Activated naive CD8-positive, alpha-beta T cell treated with anti-CD3 and anti-CD28 coated beads for 36 hours (primary cell): ENCODE results near the gene RASSF4. TPM values are rescaled to one million over a fixed set of nuclear protein-coding genes. Genes with fewer than 3 reads are reported as not detected.

Experiments used
- DNase-seq: peaks from one replicate; pipeline ENCODE4 v3.0.0; 2021
- H3K27ac Mint-ChIP-seq: one replicate; pipeline ENCODE4 v1.8.0; 2022; ENCODE audit warnings: mild to moderate bottlenecking, moderate library complexity, mixed read lengths
- H3K27me3 Mint-ChIP-seq: one replicate; pipeline ENCODE4 v1.8.0; 2022; ENCODE audit warnings: mild to moderate bottlenecking, mixed read lengths
- H3K36me3 Mint-ChIP-seq: one replicate; pipeline ENCODE4 v1.8.0; 2021; ENCODE audit warnings: mild to moderate bottlenecking, mixed read lengths
- H3K4me1 Mint-ChIP-seq: one replicate; pipeline ENCODE4 v1.8.0; 2021; ENCODE audit warnings: mixed read lengths
- H3K4me3 Mint-ChIP-seq: one replicate; pipeline ENCODE4 v1.8.0; 2022; ENCODE audit warnings: mild to moderate bottlenecking, moderate library complexity, mixed read lengths
- H3K9me3 Mint-ChIP-seq: one replicate; pipeline ENCODE4 v1.8.0; 2022; ENCODE audit warnings: mixed read lengths
- total RNA-seq, 2 experiments: library from RNA; stranded (reverse); gene quantifications; one replicate each; pipeline ENCODE4 v1.2.3, GENCODE V29; 2021

RASSF4 gene
- total RNA-seq, 2 experiments from 2014 or later = 5.6 to 6.2 TPM

DNA sequence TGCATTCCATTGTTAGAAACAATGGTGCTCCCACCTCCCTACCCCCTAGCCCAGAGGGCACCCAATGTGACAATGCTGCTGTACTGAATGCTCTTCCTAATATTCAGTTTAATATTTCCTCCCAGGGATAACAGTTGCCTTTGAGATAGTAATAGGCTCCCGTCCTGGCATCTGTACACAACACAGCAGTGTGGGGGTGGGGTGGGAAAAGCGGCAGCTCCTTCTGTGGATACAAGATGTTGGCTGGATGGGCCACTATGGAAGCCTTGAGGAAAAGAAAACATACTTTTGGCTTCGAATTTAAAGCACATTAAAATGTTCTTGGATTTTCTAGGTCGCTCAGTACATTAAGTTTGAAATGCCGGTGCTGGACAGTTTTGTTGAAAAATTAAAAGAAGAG is 32.0 kb downstream of the RASSF4 start:
- H3K36me3 Mint-ChIP-seq = no peaks in the 10 kb centered on the region
- no peak overlapping the region for H3K27ac Mint-ChIP-seq
- H3K27me3 Mint-ChIP-seq = no peaks in the 10 kb centered on the region
- no peaks in the 10 kb centered on the region for H3K9me3 Mint-ChIP-seq
- DNase-seq = no peak
- no peak overlapping the region for H3K4me3 Mint-ChIP-seq
- peaks cover 25% of the 10 kb centered on the region for H3K4me1 Mint-ChIP-seq

DNA sequence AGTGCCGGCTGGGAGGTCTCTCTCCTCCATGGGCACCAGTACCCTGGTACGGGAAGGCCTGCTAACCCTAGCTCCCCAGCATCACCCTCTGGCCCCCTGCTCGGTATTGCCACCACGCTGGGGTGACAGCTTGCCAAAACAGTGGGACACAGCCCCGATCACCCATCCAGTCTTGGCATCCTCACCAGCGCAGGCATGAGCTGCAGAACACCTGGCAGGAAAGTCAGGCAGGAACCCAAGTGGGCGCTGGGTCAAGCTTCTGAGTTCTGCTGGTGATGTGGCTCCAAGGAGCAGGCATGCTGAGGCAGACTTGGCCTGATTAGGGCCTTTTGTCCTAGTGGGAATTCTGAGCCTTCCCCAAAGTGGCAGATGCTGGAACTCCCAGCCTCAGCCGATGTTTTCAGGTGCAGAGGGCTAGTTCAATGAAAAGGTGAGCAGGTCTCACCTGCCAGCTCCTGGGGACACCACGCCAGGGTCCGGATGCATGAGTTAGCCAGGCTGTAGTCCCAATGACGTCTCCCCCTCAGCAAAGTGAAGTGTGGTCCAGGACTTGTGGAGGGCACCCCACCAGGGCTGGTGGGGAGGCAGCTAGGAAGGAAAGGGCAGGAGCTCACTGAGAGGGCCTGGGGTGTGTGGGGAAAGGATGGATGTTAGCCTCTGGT is 32.6 kb downstream of the RASSF4 start:
- H3K27me3 Mint-ChIP-seq = no peaks in the 10 kb centered on the region
- H3K4me3 Mint-ChIP-seq = no peak overlapping the region
- DNase-seq = no peak

DNA sequence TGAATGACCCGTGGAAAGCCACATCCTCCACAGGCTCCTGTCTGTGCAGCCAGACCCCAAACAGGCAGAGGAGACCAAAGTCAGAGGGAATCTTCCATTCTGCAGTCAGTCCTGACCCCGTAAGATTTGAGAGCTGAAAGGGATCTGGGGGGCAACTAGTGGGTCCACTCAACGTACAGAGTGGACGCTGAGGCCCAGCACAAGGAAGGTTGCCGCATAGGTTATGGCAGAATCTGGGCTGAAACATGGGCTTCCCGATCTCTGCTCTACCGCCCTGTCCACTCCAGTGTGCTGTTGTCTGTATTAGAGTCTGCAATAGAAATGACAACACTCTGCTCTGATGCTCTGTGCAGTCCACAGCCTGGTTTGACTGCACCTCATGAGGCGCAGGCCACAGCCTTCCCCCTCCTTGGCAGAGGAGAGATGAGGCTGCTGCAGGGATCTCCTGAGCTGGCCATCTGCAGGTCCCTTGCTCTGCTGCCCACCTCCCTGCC is 33.2 kb downstream of the RASSF4 start:
- H3K27ac Mint-ChIP-seq = no peak overlapping the region
- no peaks in the 10 kb centered on the region for H3K27me3 Mint-ChIP-seq
- no peaks in the 10 kb centered on the region for H3K36me3 Mint-ChIP-seq

More for the DNA sequence above, 32.6 kb downstream of the RASSF4 start:
- H3K4me1 Mint-ChIP-seq = peaks cover 21% of the 10 kb centered on the region
- H3K9me3 Mint-ChIP-seq = no peaks in the 10 kb centered on the region
- H3K36me3 Mint-ChIP-seq = no peaks in the 10 kb centered on the region
- no peak overlapping the region for H3K27ac Mint-ChIP-seq

DNA sequence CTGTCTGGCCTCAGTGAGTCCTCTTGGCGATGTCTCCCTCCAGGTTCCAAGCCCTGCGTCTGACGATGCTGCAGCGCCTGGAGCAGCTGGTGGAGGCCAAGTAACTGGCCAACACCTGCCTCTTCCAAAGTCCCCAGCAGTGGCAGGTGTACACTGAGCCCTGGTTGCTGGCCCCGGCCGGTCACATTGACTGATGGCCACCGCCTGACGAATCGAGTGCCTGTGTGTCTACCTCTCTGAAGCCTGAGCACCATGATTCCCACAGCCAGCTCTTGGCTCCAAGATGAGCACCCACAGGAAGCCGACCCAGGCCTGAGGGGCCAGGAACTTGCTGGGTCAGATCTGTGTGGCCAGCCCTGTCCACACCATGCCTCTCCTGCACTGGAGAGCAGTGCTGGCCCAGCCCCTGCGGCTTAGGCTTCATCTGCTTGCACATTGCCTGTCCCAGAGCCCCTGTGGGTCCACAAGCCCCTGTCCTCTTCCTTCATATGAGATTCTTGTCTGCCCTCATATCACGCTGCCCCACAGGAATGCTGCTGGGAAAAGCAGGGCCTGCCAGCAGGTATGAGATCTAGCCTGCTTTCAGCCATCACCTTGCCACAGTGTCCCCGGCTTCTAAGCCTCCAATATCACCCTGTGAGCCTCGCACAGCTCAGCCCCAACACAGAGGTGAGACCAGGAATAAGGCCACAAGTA is 33.8 kb downstream of the RASSF4 start:
- H3K4me1 Mint-ChIP-seq = peaks cover 21% of the 10 kb centered on the region
- H3K9me3 Mint-ChIP-seq = no peaks in the 10 kb centered on the region
- no peak for DNase-seq
- H3K27ac Mint-ChIP-seq = no peak overlapping the region
- H3K36me3 Mint-ChIP-seq = no peaks in the 10 kb centered on the region
- no peak overlapping the region for H3K4me3 Mint-ChIP-seq
- no peaks in the 10 kb centered on the region for H3K27me3 Mint-ChIP-seq

More for the DNA sequence above, 33.2 kb downstream of the RASSF4 start:
- Mint-ChIP-seq H3K9me3 (no peaks in the 10 kb centered on the region), H3K4me3 (no peak overlapping the region), H3K4me1 (peaks cover 21% of the 10 kb centered on the region)
- DNase-seq = no peak

DNA sequence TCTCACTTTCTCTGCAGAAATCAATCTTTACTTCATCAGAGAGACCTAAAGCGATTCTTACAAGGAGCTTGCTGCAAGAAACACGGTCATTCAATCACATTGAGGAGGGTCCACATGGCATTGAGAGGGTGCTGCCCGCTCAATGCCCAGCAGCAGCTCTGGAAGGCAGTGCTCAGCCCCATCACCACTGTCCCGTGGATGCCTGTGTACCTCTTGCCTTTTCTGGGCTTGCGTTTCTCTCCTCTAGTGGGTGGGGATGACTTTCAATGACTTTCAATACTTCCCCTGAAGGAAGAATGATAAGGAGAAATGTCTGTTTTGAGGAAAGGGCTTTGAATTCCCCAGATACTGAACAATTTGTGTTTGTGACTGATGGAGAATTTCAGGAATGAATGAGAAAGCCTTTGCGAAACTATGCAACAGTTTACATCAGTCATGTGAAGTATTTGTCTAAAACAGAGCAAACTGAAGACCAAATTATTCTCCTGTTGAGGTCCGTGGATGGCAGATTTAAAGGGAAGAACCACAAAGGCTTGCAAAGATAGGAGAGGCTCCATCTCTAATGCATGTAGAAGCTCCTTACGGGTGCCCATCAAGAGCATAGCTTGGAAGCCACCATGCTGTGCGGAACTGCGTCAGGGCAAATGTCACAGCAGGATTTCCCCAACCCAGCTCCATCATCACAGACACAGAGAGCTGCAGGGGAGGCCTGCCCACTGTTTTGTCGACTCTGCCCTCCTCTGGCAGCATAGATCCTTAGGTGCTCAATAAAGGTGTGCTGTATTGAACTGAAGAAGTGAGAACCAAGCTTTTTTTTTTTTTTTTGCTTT is 34.5 kb downstream of the RASSF4 start:
- Mint-ChIP-seq H3K9me3 (no peaks in the 10 kb centered on the region), H3K27me3 (no peaks in the 10 kb centered on the region), H3K4me1 (peaks cover 23% of the 10 kb centered on the region), H3K27ac (no peak overlapping the region), H3K4me3 (no peak overlapping the region), H3K36me3 (no peaks in the 10 kb centered on the region)
- DNase-seq = no peak

DNA sequence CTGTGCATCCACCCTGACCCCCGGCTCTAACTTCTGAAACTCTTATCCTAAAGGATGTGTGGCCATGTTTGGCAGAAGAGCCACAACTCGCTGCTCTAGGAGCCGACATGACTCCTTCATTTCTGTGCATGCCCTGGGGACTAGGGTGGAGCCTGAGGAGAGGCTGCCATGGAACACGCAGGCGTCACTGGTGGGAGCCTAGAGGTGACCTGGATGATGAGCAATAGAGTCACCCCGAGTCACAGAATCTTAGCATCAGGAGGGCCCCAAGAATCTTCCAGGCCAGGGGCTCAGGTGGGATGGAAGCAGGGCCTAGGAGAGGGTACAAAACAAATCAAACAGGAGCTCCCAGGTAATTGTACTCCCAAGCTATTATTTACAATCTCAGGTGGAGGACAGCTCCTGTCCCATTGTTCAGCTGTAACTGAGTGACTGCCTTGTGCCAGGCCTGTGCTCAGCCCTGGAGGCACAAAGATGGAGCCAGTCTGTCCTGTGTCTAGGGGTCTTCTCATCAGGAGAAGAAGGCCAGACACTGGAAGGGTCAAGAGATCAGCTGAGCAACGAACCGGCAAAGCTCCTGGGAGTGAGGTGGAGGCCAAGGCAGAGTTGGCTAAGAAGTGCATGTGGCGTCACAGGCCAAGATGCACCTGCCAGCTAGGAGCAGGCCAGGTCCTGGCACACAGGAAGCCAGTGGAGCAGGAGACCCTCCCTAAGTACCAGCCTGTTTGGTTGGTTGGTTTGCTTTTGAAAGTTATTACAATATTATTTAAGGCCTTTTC is 35.3 kb downstream of the RASSF4 start:
- DNase-seq = no peak
- peaks cover 26% of the 10 kb centered on the region for H3K4me1 Mint-ChIP-seq
- no peak overlapping the region for H3K27ac Mint-ChIP-seq
- H3K36me3 Mint-ChIP-seq = peaks cover 4% of the 10 kb centered on the region
- no peak overlapping the region for H3K4me3 Mint-ChIP-seq
- H3K9me3 Mint-ChIP-seq = no peaks in the 10 kb centered on the region
- no peaks in the 10 kb centered on the region for H3K27me3 Mint-ChIP-seq

DNA sequence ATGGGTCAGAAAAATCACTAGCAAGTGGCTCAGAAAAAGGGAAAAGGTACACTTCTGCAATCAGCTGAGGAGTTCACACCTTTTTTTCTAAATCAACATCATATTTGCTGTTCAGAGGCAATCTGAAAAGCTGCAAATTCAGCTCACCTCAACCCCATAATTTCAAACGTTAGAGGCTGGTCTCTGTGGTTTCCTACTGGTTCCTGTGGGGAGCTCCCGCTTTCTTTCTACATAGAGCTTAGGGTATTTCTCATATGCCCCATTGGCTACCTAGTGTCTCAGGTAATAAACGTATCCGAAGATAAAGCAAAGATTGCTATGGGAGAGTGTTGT is 35.9 kb downstream of the RASSF4 start:
- no peaks in the 10 kb centered on the region for H3K27me3 Mint-ChIP-seq
- DNase-seq = no peak
- H3K27ac Mint-ChIP-seq = no peak overlapping the region
- peaks cover 7% of the 10 kb centered on the region for H3K36me3 Mint-ChIP-seq
- H3K9me3 Mint-ChIP-seq = no peaks in the 10 kb centered on the region
- peaks cover 32% of the 10 kb centered on the region for H3K4me1 Mint-ChIP-seq
- no peak overlapping the region for H3K4me3 Mint-ChIP-seq

DNA sequence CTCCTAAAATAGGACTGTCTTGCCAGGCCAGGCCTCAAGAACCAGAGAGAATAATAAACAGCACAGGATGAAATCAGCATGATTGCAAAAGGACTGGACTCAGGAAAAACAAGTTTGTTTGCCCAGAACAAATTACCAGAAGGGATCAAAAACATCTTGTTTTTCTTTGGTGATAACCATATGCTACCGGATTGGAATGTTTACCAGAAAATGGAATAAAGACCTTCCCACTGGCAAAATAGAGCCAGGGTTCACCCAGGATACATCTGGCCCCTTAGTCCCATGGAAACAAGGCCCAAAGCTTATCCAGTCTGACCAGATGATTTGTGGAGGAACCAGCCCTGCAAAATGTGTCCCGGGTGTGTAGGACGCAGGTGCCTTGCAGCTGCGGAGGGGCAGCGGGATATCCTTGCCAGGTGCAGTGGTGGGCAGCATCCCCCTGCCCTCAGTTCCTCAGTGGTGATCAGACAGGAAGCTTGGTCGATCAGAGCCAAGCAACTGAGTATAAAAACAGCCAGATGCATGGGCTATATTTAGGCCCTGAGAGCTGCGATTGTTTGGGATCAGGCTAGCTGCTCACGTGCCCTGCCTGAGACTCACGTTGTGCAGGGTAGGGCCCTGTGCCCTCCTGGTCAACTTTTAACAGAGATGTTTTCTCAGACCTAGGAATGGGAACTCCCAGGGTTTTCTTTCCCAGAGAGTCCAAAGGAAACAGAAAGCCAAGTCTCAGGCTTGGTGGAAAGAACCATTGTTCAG is 36.5 kb downstream of the RASSF4 start:
- peaks cover 33% of the 10 kb centered on the region for H3K4me1 Mint-ChIP-seq
- peaks cover 7% of the 10 kb centered on the region for H3K36me3 Mint-ChIP-seq
- no peak for DNase-seq
- no peaks in the 10 kb centered on the region for H3K9me3 Mint-ChIP-seq
- H3K27ac Mint-ChIP-seq = no peak overlapping the region
- no peak overlapping the region for H3K4me3 Mint-ChIP-seq
- H3K27me3 Mint-ChIP-seq = no peaks in the 10 kb centered on the region

DNA sequence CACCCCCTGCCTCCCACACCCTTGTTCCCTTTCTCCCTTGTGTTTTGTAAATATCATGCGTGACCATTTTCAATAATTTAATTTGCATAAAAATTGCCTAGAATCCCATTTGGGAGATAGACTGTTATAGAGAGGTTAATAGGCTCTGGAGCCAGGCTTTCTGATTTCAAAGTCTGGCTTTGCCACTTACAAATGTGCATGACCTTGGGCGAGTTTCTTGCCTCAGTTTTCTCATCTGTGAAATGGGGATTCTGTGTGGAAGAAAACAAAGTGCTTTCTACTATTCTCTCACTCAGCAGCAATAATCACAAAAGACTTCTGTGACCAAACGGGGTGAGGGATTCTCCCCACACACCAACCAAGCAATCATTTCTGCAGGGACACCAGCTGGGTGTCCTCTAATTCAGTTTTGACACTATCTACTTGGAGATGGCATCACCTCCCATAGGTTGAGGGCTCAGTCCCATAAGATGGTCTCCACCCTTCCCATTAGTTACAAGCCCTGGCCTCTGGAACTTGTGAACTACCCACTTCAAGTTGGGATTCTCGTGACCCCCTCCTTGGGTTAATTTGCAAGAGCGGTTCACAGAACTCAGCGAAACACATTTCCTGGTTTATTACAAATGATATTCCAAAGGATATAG is 37.6 kb downstream of the RASSF4 start:
- H3K27ac Mint-ChIP-seq = no peak overlapping the region
- peaks cover 36% of the 10 kb centered on the region for H3K4me1 Mint-ChIP-seq
- H3K4me3 Mint-ChIP-seq = no peak overlapping the region
- peaks cover 3% of the 10 kb centered on the region for H3K9me3 Mint-ChIP-seq
- peaks cover 14% of the 10 kb centered on the region for H3K36me3 Mint-ChIP-seq
- no peak for DNase-seq
- no peaks in the 10 kb centered on the region for H3K27me3 Mint-ChIP-seq

DNA sequence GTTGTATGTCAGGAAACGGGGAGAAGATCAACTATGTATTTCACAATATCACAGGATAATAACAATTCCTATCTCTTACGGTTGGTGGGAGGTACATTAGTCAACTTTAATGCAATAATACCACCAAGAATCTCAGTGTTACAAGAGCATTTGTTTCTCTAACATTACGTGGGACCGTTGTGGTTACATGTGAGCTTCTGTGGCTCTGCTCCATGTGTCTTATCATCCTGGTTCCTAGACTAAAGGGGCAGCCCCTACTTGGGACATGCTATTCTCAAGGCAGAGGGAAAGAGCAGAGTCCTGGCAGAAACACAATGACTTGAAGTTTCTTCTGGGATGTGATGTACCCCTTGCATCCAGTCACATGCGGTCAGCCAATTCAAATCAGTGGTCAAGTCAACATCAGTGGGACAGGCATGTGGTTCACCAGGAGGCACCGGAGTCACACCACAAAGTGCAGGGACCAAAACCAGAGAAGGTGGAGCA is 38.6 kb downstream of the RASSF4 start:
- Mint-ChIP-seq H3K27ac (no peak overlapping the region), H3K9me3 (peaks cover 11% of the 10 kb centered on the region), H3K36me3 (peaks cover 24% of the 10 kb centered on the region), H3K27me3 (no peaks in the 10 kb centered on the region), H3K4me1 (peaks cover 38% of the 10 kb centered on the region), H3K4me3 (no peak overlapping the region)
- DNase-seq = no peak

DNA sequence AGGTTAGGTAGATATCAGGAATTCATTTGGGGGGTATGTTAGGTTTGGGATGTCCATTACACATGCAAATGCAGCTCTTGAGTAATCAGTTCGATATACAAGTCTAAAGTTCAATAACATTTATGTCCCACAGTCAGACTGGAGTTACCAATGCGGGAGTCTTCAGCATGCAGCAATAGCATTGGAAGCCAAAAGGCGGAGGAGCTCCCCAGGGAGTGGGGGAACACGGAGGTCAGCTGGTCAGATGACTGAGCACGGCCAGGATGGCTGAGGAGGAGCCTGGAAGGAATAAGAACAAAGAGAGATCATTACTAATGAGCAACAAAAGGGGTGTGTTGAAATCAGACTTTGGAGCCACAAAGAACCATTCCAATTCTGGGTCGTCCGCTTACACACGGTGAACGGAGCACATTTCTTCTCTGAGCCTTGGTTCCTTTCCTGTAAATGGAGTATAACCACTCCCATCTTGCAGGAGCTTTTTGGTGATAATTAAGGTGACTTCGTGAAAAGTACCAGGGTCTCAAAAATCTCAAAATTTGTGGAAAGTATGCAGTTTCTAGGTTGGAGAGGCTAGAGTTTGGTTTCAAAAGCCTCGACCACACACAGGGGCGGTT is 40.6 kb downstream of the RASSF4 start:
- peak overlapping the region; percentile 85 for H3K4me3 Mint-ChIP-seq
- H3K9me3 Mint-ChIP-seq = peaks cover 28% of the 10 kb centered on the region
- H3K4me1 Mint-ChIP-seq = peaks cover 33% of the 10 kb centered on the region
- no peaks in the 10 kb centered on the region for H3K27me3 Mint-ChIP-seq
- no peak for DNase-seq
- peaks cover 44% of the 10 kb centered on the region for H3K36me3 Mint-ChIP-seq
- H3K27ac Mint-ChIP-seq = peak overlapping the region; percentile 96

DNA sequence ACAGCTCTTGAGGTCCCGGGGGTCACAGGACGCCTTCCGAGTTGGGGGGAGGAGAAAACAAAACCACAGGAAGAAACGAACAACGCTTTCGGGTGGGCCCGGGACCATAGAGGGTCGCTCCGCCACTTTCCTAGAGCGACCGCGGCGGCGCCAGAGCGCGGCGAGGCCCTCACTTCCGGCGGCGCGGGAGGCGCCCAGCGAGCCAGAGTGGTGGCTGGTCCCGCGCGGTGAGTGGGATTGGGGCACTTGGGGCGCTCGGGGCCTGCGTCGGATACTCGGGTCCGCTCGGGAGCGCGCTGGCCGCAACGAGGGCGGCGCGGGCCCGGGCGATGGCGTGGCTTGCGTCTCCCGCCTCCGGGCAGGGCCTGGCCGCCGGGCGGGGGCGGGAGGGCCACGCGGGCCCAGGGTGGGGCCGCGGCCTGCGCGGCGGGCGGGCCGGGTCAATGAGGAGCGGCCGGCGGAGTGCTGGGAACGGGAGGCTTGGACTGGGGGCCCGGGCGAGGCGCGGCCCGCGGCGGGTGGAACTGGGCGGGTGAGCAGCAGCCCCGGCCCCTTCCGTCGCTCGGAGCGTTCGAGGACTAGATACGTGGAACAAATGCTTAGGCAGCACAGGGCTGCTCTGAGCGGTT is 41.3 kb downstream of the RASSF4 start, which contains the start of gene ZNF22:
Gene ZNF22, plus strand, starts transcription at position 172 of the 629 bp plus-strand sequence. CDS start 2,446 bp downstream, outside the sequence.
- H3K9me3 Mint-ChIP-seq = peaks cover 33% of the 10 kb centered on the region
- H3K4me3 Mint-ChIP-seq = peak within 1 kb of the TSS; percentile 89
- DNase-seq = peak; percentile 84
- H3K27ac Mint-ChIP-seq = peak within 1 kb of the TSS; percentile 96
- no peaks in the 10 kb centered on the region for H3K27me3 Mint-ChIP-seq
- peaks cover 27% of the 10 kb centered on the region for H3K4me1 Mint-ChIP-seq
- peaks cover 50% of the 10 kb centered on the region for H3K36me3 Mint-ChIP-seq
